HEK293 (cell line): ENCODE results near the gene IZUMO4.

ENCODE experiments used
- BCL11B ChIP-seq: fragments of 450-650 bp; formaldehyde crosslinking; IDR thresholded peaks from 2 replicates; pipeline ENCODE4 v1.5.1; 2016; ENCODE audit warnings: low read depth, missing biosample characterization, missing genetic modification characterization
- HOXC10 ChIP-seq: sonication (generic); formaldehyde crosslinking; IDR thresholded peaks from 2 replicates; pipeline ENCODE4 v1.8.1; 2023; ENCODE audit warnings: mild to moderate bottlenecking, missing genetic modification reagents
- MEIS1 ChIP-seq: sonication (generic); formaldehyde crosslinking; IDR thresholded peaks from 2 replicates; pipeline ENCODE4 v1.8.1; 2022; ENCODE audit warnings: missing genetic modification reagents, mild to moderate bottlenecking, borderline replicate concordance
- OSR2 ChIP-seq: fragments of 450-650 bp; formaldehyde crosslinking; IDR thresholded peaks from 2 replicates; pipeline ENCODE4 v1.5.1; 2016; ENCODE audit warnings: missing biosample characterization, missing genetic modification characterization
- SCRT1 ChIP-seq: fragments of 450-650 bp; formaldehyde crosslinking; IDR thresholded peaks from 2 replicates; pipeline ENCODE4 v1.5.1; 2016; ENCODE audit warnings: missing biosample characterization, missing genetic modification characterization, borderline replicate concordance
- SCRT2 ChIP-seq: fragments of 450-650 bp; formaldehyde crosslinking; IDR thresholded peaks from 2 replicates; pipeline ENCODE4 v1.5.1; 2016; ENCODE audit warnings: missing biosample characterization, missing genetic modification characterization
- SETDB1 ChIP-seq: IDR thresholded peaks from one replicate; pipeline ENCODE4 v1.6.1; 2017; ENCODE audit warnings: mild to moderate bottlenecking, low read length, moderate library complexity, mixed read lengths; ENCODE audit not compliant: insufficient read length
- SP2 ChIP-seq: fragments of 450-650 bp; formaldehyde crosslinking; IDR thresholded peaks from 2 replicates; pipeline ENCODE4 v1.5.1; 2016; ENCODE audit warnings: missing biosample characterization, missing genetic modification characterization
- SP3 ChIP-seq: fragments of 450-650 bp; formaldehyde crosslinking; IDR thresholded peaks from 2 replicates; pipeline ENCODE4 v1.5.1; 2016; ENCODE audit warnings: missing biosample characterization, missing genetic modification characterization
- TRIM28 ChIP-seq: IDR thresholded peaks from 2 replicates; pipeline ENCODE4 v1.6.1; 2011; ENCODE audit warnings: low read length, control low read depth, borderline replicate concordance
- ZFP69B ChIP-seq: fragments of 450-650 bp; formaldehyde crosslinking; IDR thresholded peaks from 2 replicates; pipeline ENCODE4 v1.5.1; 2016; ENCODE audit warnings: missing biosample characterization, missing genetic modification characterization
- ZNF132 ChIP-seq: fragments of 450-650 bp; formaldehyde crosslinking; IDR thresholded peaks from 2 replicates; pipeline ENCODE4 v1.5.1; 2017; ENCODE audit warnings: missing biosample characterization, missing genetic modification characterization, borderline replicate concordance
- ZNF202 ChIP-seq: fragments of 450-650 bp; formaldehyde crosslinking; IDR thresholded peaks from 2 replicates; pipeline ENCODE4 v1.5.1; 2016; ENCODE audit warnings: missing biosample characterization, missing genetic modification characterization, borderline replicate concordance
- ZNF211 ChIP-seq: fragments of 450-650 bp; formaldehyde crosslinking; IDR thresholded peaks from 2 replicates; pipeline ENCODE4 v1.5.1; 2016; ENCODE audit warnings: low read depth, missing biosample characterization, missing genetic modification characterization
- ZNF335 ChIP-seq: fragments of 450-650 bp; formaldehyde crosslinking; conservative IDR thresholded peaks from 2 replicates; pipeline ENCODE4 v1.5.1; 2016; ENCODE audit warnings: missing biosample characterization, missing genetic modification characterization
- ZNF350 ChIP-seq: fragments of 450-650 bp; formaldehyde crosslinking; IDR thresholded peaks from 2 replicates; pipeline ENCODE4 v1.5.0; 2017; ENCODE audit warnings: missing biosample characterization, mild to moderate bottlenecking, missing genetic modification characterization
- ZNF37A ChIP-seq: fragments of 450-650 bp; IDR thresholded peaks from 2 replicates; pipeline ENCODE4 v1.5.1; 2018; ENCODE audit warnings: missing biosample characterization, missing genetic modification characterization
- ZNF473 ChIP-seq: fragments of 450-650 bp; formaldehyde crosslinking; IDR thresholded peaks from 2 replicates; pipeline ENCODE4 v1.5.1; 2017; ENCODE audit warnings: missing biosample characterization, missing genetic modification characterization
- ZNF529 ChIP-seq: fragments of 450-650 bp; formaldehyde crosslinking; IDR thresholded peaks from 2 replicates; pipeline ENCODE4 v1.5.1; 2017; ENCODE audit warnings: missing genetic modification characterization, missing biosample characterization; ENCODE audit not compliant: insufficient replicate concordance
- ZNF571 ChIP-seq: fragments of 450-650 bp; formaldehyde crosslinking; IDR thresholded peaks from 2 replicates; pipeline ENCODE4 v1.5.0; 2017; ENCODE audit warnings: missing biosample characterization, missing genetic modification characterization
- ZNF623 ChIP-seq: fragments of 450-650 bp; formaldehyde crosslinking; IDR thresholded peaks from 2 replicates; pipeline ENCODE4 v1.5.1; 2016; ENCODE audit warnings: missing biosample characterization, missing genetic modification characterization
- ZNF768 ChIP-seq: fragments of 450-650 bp; formaldehyde crosslinking; IDR thresholded peaks from 2 replicates; pipeline ENCODE4 v1.5.1; 2018; ENCODE audit warnings: missing biosample characterization, mild to moderate bottlenecking, missing genetic modification characterization
- ZNF791 ChIP-seq: fragments of 450-650 bp; formaldehyde crosslinking; IDR thresholded peaks from 2 replicates; pipeline ENCODE4 v1.5.1; 2016; ENCODE audit warnings: missing biosample characterization, missing genetic modification characterization
- ZNF792 ChIP-seq: fragments of 450-650 bp; formaldehyde crosslinking; IDR thresholded peaks from 2 replicates; pipeline ENCODE4 v1.5.1; 2016; ENCODE audit warnings: missing biosample characterization, missing genetic modification characterization
- TF ChIP-seq, protein P1 (sequence below): fragments of 450-650 bp; formaldehyde crosslinking; IDR thresholded peaks from 2 replicates; pipeline ENCODE4 v1.5.1; 2016; ENCODE audit warnings: missing biosample characterization, missing genetic modification characterization
- TF ChIP-seq, protein P2 (sequence below): fragments of 450-650 bp; formaldehyde crosslinking; IDR thresholded peaks from 2 replicates; pipeline ENCODE4 v1.5.1; 2017; ENCODE audit warnings: missing biosample characterization, missing genetic modification characterization
- TF ChIP-seq, protein P3 (sequence below): fragments of 450-650 bp; formaldehyde crosslinking; optimal IDR thresholded peaks from 2 replicates; pipeline ENCODE3; 2016; ENCODE audit warnings: missing biosample characterization, mild to moderate bottlenecking, missing genetic modification characterization
- TF ChIP-seq, protein P4 (sequence below): fragments of 450-650 bp; IDR thresholded peaks from 2 replicates; pipeline ENCODE4 v1.5.1; 2018; ENCODE audit warnings: missing biosample characterization, missing genetic modification characterization
- TF ChIP-seq, protein P5 (sequence below): fragments of 450-650 bp; formaldehyde crosslinking; IDR thresholded peaks from 2 replicates; pipeline ENCODE4 v1.5.1; 2016; ENCODE audit warnings: missing biosample characterization, missing genetic modification characterization, borderline replicate concordance

The IZUMO4 gene

DNA sequence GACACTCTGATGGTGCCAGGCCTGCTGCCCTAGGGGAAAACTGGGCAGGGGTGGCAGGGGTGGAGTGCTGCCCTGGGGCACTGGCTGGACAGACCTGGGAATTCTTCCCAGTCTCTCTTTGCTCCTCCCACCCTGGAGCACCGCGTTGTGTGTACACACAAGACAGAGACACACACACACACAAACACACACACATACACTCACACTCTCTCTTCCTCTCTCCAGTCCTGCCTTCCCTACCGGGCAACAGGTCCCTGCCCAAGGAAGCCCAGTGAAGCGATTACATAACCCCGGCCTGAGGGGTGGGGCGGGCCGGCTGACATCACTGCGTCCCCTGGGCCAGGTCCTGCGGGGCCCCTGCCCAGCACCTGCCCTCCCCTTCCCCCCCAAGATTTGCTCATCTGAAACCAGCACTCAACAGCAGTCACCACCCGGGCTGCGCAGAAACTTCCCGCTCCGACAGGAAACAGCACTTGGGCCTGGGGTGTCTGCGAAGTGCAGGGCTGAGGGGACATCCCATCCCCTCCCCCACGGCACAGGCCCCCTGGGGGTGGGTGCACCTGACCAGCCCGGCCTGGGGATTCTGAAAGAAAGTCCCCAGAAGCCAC is 46.9 kb upstream of the IZUMO4 start (continued):
- TF ChIP-seq, protein P1, sequence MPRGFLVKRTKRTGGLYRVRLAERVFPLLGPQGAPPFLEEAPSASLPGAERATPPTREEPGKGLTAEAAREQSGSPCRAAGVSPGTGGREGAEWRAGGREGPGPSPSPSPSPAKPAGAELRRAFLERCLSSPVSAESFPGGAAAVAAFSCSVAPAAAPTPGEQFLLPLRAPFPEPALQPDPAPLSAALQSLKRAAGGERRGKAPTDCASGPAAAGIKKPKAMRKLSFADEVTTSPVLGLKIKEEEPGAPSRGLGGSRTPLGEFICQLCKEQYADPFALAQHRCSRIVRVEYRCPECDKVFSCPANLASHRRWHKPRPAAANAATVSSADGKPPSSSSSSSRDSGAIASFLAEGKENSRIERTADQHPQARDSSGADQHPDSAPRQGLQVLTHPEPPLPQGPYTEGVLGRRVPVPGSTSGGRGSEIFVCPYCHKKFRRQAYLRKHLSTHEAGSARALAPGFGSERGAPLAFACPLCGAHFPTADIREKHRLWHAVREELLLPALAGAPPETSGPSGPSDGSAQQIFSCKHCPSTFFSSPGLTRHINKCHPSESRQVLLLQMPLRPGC (tag by site-specific recombination) = no peak; the same call in 1 of the 2 replicates
- TF ChIP-seq ZNF623 (tag by site-specific recombination) = 0 out of 2 replicates have a peak, but pooled peaks have one; percentile 15
- TF ChIP-seq ZNF768 = no peak
- no peak for TF ChIP-seq ZNF792 (tag by site-specific recombination)
- no peak for TF ChIP-seq ZNF211 (tag by site-specific recombination)
- TF ChIP-seq ZNF132 (tag by site-specific recombination) = no peak
- TF ChIP-seq MEIS1 = no peak
- no peak for TF ChIP-seq ZNF473
- TF ChIP-seq, protein P2, sequence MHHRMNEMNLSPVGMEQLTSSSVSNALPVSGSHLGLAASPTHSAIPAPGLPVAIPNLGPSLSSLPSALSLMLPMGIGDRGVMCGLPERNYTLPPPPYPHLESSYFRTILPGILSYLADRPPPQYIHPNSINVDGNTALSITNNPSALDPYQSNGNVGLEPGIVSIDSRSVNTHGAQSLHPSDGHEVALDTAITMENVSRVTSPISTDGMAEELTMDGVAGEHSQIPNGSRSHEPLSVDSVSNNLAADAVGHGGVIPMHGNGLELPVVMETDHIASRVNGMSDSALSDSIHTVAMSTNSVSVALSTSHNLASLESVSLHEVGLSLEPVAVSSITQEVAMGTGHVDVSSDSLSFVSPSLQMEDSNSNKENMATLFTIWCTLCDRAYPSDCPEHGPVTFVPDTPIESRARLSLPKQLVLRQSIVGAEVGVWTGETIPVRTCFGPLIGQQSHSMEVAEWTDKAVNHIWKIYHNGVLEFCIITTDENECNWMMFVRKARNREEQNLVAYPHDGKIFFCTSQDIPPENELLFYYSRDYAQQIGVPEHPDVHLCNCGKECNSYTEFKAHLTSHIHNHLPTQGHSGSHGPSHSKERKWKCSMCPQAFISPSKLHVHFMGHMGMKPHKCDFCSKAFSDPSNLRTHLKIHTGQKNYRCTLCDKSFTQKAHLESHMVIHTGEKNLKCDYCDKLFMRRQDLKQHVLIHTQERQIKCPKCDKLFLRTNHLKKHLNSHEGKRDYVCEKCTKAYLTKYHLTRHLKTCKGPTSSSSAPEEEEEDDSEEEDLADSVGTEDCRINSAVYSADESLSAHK (tag by site-specific recombination) = peak; percentile 78
- TF ChIP-seq ZNF571 (tag by site-specific recombination) = no peak
- TF ChIP-seq SP2 = peak; percentile 73
- no peak for TF ChIP-seq HOXC10 (CRISPR knock-in tag)
- TF ChIP-seq, protein P3, sequence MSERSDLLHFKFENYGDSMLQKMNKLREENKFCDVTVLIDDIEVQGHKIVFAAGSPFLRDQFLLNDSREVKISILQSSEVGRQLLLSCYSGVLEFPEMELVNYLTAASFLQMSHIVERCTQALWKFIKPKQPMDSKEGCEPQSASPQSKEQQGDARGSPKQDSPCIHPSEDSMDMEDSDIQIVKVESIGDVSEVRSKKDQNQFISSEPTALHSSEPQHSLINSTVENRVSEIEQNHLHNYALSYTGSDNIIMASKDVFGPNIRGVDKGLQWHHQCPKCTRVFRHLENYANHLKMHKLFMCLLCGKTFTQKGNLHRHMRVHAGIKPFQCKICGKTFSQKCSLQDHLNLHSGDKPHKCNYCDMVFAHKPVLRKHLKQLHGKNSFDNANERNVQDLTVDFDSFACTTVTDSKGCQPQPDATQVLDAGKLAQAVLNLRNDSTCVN (tag by site-specific recombination) = no peak
- no peak for TF ChIP-seq SETDB1
- no peak for TF ChIP-seq ZNF529 (tag by site-specific recombination)
- peak; percentile 64 for TF ChIP-seq SP3 (tag by site-specific recombination)
- peak; percentile 73 for TF ChIP-seq ZFP69B (tag by site-specific recombination)
- peak; percentile 74; the same call in 1 of the 2 replicates for TF ChIP-seq BCL11B
- TF ChIP-seq, protein P4, sequence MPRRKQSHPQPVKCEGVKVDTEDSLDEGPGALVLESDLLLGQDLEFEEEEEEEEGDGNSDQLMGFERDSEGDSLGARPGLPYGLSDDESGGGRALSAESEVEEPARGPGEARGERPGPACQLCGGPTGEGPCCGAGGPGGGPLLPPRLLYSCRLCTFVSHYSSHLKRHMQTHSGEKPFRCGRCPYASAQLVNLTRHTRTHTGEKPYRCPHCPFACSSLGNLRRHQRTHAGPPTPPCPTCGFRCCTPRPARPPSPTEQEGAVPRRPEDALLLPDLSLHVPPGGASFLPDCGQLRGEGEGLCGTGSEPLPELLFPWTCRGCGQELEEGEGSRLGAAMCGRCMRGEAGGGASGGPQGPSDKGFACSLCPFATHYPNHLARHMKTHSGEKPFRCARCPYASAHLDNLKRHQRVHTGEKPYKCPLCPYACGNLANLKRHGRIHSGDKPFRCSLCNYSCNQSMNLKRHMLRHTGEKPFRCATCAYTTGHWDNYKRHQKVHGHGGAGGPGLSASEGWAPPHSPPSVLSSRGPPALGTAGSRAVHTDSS (tag by site-specific recombination) = no peak; the same call in 1 of the 2 replicates
- no peak for TF ChIP-seq TRIM28
- no peak for TF ChIP-seq ZNF37A
- TF ChIP-seq ZNF202 (tag by site-specific recombination) = no peak
- TF ChIP-seq ZNF335 = no peak
- no peak for TF ChIP-seq ZNF350
- peak; percentile 100 for TF ChIP-seq SCRT1 (tag by site-specific recombination)
- TF ChIP-seq SCRT2 (tag by site-specific recombination) = peak; percentile 100
- no peak for TF ChIP-seq ZNF791 (tag by site-specific recombination)
- TF ChIP-seq, protein P5, sequence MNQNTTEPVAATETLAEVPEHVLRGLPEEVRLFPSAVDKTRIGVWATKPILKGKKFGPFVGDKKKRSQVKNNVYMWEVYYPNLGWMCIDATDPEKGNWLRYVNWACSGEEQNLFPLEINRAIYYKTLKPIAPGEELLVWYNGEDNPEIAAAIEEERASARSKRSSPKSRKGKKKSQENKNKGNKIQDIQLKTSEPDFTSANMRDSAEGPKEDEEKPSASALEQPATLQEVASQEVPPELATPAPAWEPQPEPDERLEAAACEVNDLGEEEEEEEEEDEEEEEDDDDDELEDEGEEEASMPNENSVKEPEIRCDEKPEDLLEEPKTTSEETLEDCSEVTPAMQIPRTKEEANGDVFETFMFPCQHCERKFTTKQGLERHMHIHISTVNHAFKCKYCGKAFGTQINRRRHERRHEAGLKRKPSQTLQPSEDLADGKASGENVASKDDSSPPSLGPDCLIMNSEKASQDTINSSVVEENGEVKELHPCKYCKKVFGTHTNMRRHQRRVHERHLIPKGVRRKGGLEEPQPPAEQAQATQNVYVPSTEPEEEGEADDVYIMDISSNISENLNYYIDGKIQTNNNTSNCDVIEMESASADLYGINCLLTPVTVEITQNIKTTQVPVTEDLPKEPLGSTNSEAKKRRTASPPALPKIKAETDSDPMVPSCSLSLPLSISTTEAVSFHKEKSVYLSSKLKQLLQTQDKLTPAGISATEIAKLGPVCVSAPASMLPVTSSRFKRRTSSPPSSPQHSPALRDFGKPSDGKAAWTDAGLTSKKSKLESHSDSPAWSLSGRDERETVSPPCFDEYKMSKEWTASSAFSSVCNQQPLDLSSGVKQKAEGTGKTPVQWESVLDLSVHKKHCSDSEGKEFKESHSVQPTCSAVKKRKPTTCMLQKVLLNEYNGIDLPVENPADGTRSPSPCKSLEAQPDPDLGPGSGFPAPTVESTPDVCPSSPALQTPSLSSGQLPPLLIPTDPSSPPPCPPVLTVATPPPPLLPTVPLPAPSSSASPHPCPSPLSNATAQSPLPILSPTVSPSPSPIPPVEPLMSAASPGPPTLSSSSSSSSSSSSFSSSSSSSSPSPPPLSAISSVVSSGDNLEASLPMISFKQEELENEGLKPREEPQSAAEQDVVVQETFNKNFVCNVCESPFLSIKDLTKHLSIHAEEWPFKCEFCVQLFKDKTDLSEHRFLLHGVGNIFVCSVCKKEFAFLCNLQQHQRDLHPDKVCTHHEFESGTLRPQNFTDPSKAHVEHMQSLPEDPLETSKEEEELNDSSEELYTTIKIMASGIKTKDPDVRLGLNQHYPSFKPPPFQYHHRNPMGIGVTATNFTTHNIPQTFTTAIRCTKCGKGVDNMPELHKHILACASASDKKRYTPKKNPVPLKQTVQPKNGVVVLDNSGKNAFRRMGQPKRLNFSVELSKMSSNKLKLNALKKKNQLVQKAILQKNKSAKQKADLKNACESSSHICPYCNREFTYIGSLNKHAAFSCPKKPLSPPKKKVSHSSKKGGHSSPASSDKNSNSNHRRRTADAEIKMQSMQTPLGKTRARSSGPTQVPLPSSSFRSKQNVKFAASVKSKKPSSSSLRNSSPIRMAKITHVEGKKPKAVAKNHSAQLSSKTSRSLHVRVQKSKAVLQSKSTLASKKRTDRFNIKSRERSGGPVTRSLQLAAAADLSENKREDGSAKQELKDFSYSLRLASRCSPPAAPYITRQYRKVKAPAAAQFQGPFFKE (tag by site-specific recombination) = no peak
- 0 out of 2 replicates have a peak, but pooled peaks have one; percentile 17 for TF ChIP-seq OSR2 (tag by site-specific recombination)
